GM12872 (cell line): ENCODE measurements around the gene MBOAT2.

ENCODE experiments used
- TF ChIP-seq, protein P1 (sequence below): IDR thresholded peaks from 3 replicates; pipeline ENCODE4 v1.5.1; 2011; ENCODE audit warnings: low read depth, mild to moderate bottlenecking, low read length, moderate library complexity; ENCODE audit not compliant: insufficient read depth

Gene MBOAT2

DNA sequence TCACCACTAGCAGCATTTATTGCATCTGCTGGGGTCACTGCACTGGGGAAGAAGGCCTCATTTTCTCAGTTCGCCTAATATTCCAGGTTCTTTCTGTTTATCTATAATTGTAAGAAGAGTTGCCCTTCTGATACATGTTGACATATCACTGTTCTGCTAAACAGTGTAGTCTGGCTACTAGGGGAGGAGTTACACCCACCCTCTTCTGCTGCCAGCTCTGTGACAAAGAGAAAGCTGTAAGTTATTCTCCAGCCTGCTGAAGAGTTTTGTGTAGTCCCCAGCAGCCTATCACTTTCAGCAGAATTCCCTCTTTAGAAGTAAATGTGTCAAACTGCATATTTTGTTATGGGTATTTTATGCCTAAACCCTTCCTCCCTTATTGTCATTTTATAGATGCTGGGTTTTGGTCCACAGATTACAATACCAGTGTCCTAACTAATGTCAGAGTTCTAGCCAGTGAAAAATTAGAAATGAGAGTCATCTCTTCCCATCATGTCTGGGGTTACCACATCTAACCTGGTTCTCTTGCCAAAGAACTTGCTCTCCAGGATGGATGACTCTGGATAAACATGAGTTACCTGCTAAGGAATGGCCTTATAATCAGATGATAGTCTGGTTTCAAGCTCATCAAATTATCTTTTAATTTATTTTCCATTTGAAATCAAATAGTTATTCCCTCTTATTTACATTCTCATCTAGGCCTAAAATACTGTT lies 5.6 kb upstream of the MBOAT2 start:
- TF ChIP-seq, protein P1, sequence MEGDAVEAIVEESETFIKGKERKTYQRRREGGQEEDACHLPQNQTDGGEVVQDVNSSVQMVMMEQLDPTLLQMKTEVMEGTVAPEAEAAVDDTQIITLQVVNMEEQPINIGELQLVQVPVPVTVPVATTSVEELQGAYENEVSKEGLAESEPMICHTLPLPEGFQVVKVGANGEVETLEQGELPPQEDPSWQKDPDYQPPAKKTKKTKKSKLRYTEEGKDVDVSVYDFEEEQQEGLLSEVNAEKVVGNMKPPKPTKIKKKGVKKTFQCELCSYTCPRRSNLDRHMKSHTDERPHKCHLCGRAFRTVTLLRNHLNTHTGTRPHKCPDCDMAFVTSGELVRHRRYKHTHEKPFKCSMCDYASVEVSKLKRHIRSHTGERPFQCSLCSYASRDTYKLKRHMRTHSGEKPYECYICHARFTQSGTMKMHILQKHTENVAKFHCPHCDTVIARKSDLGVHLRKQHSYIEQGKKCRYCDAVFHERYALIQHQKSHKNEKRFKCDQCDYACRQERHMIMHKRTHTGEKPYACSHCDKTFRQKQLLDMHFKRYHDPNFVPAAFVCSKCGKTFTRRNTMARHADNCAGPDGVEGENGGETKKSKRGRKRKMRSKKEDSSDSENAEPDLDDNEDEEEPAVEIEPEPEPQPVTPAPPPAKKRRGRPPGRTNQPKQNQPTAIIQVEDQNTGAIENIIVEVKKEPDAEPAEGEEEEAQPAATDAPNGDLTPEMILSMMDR: no peak

DNA sequence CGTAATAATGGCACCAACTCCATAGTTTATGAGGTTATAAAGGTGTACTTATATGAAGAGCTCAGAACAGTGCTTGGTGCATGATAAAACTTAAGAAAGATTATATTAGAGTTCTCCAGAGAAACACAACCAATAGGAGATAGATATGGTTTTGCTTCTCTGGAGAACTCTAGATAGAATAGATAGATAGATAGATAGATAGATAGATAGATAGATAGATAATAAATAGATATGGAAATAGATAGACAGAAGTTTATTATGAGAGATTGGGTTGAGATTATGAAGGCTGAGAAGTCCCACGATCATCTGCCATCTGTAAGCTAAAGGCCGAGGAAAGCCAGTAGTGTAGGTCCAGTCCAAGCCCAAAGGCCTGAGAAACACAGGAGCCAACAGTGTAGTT lies 2.9 kb upstream of the MBOAT2 start:
- TF ChIP-seq, protein P1: no peak

DNA sequence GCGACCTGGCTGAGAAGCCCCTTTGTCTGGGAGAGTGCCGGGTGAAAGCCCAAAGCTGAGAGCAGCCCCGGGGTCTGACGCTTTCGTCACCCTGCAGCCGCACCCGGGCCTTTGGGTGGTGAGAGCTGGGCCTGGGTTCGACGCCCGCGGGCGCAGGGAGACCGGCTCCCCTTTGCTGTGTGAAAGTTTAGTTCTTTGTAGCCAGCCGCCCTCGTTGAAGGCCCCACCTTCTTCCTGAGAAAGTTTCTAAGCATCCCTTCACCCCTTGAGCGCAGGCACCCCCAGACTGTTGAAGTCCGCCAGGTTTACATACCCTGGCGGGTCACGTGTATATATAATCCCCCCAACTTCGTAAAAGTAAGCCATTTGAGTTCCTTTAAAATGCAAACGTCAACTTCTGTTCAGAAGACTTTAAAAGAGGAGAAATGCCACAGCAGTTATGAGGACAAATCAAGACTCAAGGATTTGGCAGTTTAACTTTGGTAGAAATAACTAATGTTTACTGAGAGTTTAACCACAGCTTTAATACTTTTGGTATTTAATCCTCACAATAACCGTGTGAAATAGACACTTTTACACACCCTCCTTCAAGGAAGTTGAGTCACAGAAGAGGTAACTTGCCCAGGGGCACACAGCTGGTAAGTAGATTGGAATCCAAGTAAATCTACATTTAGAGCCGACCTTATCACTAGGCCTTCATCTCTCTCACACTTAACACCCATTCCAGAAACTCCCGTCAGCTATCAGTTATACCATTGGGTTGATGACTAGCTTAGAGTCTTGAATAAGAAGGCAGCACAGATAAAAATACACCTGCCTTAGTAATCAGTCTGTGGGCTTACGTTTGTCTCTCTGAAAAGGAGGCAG lies 1.1 kb upstream of the MBOAT2 start:
- TF ChIP-seq, protein P1: no peak

DNA sequence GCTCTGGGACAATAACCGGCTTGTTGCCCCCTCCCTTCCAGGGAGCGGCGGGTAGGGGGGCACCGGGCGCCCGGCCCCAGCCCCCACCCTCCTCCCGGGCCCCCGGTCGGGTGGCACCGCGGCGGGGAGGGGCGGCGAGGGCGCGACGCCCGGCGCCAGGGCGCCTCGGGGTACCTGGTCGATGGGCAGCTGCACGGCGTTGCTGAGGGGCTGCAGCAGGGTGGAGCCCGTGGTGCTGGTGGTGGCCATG lies 193 bp downstream of the MBOAT2 start:
- TF ChIP-seq, protein P1: no peak

DNA sequence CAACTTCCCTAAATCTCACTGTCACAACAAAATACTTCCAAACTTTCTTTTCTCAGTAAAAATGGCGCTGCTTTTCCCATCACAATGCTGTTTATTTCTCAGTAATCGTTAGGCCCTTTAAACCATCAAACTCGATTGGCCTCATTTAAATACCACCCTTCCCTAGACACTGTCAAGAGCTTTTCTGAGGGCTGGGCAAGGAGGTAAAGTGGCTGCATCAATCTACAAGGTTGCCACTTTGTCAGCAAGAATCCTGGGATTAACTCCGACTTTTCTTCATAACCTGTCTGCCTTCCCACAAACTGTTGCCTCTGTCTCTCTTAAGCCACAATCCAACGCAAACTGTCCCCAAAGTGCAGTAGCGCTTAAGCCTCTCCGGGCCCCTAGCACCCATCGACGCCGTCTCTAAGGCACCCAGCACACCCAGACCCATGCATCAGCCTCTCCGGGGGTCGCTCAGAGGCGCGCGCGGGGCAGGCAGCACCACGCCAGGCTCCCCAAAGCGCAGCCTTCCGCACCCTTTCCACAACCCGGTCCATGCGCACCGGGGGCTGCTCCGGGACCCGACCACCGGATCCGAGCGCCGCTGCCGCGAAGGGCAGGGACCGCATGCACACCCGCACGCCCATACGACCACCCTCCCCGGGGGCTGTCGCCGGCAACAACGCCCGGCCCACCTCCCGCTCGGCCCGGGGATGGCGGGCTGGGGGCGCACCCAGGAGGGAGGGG lies 683 bp downstream of the MBOAT2 start:
- TF ChIP-seq, protein P1: no peak

DNA sequence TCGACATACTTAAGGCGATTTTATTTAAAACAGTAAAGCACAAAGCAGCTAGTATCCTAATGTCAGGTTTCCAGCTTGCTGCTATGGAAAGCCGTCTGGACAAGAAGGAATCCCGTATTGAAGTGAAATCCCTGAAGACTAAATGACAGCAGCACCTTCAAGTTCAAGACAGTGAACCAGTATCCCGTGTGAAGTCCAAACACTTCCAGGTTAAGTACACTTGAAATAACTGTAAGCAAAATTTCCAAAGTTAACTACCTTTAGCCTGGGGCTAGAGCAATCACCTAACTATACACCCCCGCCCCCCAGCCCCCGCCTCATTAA lies 1.2 kb downstream of the MBOAT2 start:
- TF ChIP-seq, protein P1: no peak

DNA sequence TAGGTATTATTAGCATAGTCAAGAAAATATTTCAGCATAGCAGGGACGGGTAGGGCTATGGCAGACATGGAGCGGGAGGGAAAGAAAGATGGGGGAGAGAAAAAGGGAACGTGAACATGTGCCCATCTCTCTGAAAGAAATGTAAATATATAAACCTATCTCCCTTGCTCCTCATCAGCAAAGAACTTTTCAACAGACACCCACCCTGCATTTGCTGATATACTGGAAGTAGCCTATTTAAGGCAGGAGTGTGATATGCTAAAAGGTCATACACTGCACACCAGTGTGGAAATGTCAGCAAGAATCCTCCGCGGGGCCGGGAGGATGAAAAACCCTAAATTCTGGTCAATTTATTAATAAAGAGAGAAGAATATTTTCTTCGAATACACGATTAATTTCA lies 1.7 kb downstream of the MBOAT2 start:
- TF ChIP-seq, protein P1: no peak
